HG03442 (cell line): ENCODE measurements around the gene SLC35B2.

Source experiments
- ATAC-seq: cut with Tn5 transposase; IDR thresholded peaks from one replicate; pipeline ENCODE4 v1.9.1; 2021; ENCODE audit warnings: mild to moderate bottlenecking, moderate library complexity; ENCODE audit not compliant: unreplicated experiment

The SLC35B2 gene

DNA sequence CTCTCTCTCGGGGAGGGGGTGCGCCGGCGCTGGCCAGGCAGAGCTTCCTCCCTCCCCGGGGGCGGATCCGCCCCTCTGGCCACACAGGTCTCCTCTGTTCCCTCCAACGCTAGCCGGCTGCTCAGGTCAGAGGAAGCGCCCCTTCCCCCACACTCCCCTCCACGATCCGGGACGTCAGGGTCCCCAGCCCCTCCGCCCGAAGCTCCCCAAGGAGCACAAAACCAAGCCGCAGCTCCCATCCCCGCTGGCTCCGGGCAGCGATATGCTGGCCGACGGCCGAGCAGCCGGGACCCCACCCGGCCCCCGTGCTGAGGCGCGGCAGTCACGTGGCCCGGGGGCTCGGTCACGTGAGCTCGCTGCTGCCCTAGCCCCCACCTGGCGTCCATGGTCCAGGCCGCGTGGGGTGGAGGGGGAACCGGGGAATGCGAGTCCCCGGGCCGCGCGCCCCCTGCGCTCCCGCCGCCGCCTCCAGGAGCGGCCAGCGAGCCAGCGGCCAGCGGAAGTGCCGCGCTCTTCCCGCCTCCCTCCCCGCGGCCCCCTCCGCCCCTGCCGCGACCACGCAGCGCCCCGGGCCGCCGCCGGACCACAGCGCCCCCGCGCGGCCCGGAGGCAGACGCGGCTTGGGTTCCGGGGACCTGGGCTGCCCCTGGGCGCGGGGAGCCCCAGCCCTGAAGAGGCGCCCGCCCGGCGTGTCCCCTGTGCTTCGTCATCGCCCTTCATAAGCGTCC lies at the start of gene SLC35B2:
Gene SLC35B2, minus strand, starts transcription at position 504 of the 728 bp plus-strand sequence. Its CDS starts 118 bp downstream, at position 386.
- ATAC-seq = peak; percentile 42

DNA sequence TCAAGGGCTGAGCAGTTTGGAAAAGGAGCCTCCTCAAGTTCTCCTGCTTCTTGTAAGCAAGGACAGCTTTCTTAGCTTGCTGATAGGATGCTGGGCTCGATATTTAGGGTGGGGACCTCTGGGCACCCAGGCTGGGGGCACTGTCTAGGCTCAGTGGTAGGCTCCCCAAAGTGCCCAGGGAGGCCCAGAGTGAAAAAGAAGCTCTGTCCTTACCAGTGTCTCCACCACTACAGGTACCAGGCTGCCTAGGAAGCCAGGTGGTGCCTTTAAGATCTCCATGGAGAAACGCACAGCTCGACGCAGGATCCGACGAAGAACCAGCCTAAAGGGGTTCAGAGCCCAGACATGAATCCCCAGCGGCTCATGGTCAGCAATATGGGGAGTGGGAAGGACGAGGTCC lies 49.4 kb upstream of the SLC35B2 start:
- no peak for ATAC-seq

GRCh38 chr6:44305200-44305725 lies 47.9 kb upstream of the SLC35B2 start:
- no peak for ATAC-seq

DNA sequence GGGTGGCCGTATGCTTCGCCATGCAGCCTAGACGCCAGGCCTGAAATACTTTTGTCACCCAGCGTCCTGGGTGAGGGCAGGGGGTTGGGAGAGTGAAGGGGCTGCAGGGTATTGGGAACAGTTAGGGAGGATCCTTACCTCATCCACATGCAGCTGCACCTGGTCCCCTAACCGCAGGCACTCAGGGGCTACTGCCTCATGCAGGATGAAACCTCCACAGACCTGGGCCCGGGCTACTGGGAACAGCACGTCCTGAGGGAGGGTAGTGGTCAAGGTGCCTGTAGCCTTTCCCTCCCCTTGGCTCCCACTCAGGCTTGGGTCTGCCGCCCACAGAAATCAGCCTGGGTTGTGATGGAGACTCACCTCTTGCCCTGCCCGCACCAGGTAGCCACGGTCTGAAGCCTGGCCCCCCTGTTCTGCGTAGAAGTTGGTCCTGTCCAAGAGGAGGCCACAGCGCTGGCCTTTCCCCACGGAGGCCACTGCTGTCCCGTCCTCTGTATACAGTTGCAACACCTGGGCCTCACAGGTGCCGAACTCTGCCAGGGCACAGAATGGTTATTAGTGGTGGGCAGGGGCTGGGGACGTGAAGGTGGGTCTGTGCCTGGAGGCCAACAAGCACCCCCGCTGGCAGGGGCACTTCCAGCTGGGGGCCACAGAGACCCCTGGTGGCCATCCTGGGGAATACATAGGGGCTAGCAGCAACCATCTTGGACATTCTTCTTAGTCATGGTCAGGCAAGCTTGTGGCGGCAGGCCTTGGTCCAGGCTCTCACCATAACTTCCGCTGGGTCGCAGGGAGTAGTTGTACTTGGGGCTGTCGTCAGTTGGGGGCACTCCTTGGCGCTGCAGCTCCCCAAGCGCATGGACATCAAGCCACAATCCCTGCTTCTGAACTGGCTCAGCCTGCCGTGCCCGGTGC lies 47.2 kb upstream of the SLC35B2 start:
- ATAC-seq = no peak

GRCh38 chr6:44303842-44304241 lies 46.5 kb upstream of the SLC35B2 start:
- ATAC-seq = no peak

DNA sequence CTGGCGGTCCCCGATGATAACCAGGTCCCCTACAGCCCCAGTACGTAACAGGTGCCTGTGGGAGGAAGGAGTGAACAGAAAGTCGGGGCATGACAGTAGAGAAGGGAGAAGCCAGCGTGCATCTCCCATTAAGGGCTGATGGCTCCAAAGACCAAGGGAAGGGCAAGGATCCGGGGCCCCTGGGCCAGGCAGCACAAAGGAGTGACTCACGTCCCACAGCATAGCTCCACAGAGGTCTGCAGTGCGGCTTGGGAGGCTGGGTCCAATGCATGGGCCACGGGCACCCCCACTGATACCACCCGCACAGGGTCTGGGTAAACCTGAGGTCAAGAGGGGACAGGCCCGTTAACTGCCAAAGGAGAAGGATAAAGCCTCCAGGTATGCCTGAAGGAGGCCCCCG lies 45.5 kb upstream of the SLC35B2 start:
- ATAC-seq = no peak

GRCh38 chr6:44301782-44302564 lies 44.6 kb upstream of the SLC35B2 start:
- ATAC-seq = no peak

GRCh38 chr6:44301106-44301505 lies 43.8 kb upstream of the SLC35B2 start:
- ATAC-seq = no peak

- no peak for ATAC-seq
Measured at GRCh38 chr6:44300292-44300823, 43.0 kb upstream of the SLC35B2 start.

DNA sequence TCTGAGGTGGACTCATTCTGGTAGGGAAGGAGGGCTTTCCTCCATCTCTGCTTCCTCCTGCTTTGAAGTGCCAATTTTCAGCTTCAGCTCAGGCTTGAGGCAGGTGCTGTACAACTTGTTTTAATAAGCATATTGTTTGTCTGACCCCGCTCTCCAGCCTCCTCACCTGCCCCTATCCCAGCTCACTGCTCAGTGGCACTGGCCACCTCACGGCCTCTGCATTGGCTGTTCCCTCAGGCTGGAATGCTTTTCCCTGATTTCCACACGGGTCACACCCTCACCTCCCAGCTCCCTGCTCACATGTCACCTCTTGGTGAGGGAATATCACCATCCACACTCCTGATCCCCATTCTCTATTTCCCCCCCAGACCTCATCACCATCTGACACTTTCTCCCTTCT lies 41.5 kb upstream of the SLC35B2 start:
- no peak for ATAC-seq

DNA sequence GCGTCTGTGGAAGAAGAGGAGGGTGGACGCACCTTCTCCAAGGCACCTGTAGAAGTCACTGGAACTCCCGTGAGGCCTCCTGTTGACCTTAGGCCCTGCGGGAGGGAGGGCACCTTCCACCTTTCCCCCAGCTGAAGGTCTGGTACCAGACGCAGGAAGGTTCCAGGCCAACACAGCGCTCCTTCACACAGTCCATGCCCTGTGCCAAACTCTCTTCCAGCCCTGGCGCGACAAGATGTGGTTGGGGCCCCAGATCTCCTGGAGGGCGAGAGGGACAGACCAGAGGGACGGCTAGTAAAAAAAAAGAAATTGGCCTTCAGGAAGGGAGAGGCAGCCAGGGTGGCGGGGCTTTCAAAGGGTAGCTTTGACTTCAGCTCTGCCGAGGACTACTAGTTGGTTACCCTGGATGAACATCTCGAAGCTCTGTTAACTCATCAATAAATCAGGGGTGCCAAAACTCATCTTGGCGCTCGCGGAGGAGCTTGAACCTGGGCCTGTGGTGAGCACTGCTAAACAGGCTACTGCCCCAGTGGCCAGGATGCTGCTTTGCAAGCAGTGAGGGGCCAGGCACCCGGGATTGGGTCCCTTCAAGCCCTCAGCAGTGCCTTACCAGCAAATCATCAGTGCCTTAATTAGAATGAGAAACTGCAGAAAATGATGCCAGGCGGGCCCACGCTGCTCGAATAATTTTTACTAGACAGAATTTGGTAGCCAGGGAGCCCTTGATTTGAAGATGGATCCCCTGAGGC lies 40.9 kb upstream of the SLC35B2 start:
- ATAC-seq = no peak

GRCh38 chr6:44297063-44298038 lies 40.0 kb upstream of the SLC35B2 start:
- ATAC-seq = no peak

- ATAC-seq = no peak
Measured at GRCh38 chr6:44294832-44295791, 37.8 kb upstream of the SLC35B2 start.

DNA sequence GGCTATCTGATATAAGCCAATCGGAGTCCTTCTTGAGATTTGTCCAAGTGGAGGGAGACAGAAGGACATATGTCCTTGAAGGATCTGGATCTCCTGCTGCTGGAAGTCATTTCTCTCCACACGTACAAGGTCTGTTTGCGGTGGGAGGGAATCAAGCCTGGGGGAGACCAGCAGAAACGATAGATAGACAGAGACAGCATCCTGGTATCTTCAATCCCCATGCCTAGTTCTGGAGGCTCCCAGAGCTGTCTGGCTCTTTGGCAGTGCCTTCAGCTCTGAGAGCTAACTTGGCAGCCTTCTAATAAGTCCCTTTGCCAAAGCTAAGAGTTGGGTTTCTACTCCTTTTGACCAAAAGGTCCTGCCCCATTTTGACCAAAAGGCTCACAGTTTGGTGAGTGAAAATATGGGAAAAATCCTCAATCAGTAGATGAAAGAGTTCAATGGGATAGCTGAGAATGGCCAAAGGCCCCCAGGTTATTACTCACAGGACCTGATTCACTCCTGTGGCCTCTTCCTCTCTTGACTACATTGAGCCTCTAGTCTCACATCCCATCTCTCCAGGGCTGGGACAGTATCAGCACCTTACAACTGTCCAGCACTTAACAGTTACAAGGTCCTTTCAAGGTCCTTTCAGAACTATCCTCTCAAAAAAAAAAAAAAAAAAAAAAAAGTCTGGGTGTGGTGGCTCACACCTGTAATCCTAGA lies 35.5 kb upstream of the SLC35B2 start:
- ATAC-seq = no peak

DNA sequence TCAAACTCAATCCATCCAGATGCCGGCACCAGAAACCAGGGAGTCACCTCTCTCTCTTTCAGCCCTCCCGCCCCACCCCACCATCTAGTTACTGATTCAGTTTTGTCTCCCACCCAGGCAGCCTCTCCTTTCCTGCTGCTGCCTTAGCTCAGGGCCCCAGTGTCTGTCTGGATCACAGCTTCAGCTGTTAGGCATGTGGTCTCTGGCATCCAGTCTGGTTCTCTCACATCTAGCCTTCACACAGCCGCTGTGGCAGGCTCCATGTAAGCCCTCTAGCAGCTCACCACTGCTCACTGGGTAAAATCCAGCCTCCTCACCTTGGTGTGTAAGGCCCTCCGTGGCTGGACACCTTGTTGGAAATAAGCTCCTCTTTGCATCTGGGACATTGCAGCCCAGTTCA lies 34.5 kb upstream of the SLC35B2 start:
- no peak for ATAC-seq

DNA sequence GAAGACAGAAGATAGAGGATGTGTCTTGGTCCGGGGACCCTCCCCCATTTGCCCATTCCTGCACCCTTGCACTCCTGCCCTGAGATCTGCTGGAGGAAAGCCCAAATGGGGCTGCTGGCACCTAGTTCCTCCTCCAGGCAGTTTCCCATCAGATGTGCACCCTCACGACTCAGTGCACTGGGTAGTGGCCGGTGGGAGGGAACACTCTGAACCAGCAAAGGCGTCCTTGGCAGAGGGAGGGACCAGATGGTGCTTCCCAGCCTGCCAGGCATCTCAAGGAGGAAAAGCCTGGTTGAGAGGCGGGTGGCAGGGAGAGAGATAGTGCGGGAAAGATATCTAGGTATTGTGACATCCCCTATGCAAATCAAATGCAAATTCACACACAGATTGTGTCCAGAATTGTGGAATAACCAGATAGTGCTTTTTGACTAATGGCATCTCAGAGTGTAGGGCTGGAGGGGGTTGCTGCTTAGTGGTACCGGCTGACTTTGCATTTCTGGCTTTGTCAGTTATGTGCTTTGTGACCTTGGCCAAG lies 32.5 kb upstream of the SLC35B2 start:
- ATAC-seq = no peak

- ATAC-seq = no peak
Measured at GRCh38 chr6:44286747-44287146, 29.4 kb upstream of the SLC35B2 start.
